Stimulated activated CD8-positive, alpha-beta memory T cell treated with anti-CD3 and anti-CD28 coated beads, Interleukin-4, amount 100 ng/mL, for 1 hour (primary cell): Measurements from ENCODE around the gene BNIP5.

Source experiments
- DNase-seq, 2 donors: peaks; one replicate each; pipeline ENCODE4 v3.0.0-alpha.2; 2020; ENCODE audit warnings: low read depth in 2 of 2, low spot score in 1 of 2

The BNIP5 gene

DNA sequence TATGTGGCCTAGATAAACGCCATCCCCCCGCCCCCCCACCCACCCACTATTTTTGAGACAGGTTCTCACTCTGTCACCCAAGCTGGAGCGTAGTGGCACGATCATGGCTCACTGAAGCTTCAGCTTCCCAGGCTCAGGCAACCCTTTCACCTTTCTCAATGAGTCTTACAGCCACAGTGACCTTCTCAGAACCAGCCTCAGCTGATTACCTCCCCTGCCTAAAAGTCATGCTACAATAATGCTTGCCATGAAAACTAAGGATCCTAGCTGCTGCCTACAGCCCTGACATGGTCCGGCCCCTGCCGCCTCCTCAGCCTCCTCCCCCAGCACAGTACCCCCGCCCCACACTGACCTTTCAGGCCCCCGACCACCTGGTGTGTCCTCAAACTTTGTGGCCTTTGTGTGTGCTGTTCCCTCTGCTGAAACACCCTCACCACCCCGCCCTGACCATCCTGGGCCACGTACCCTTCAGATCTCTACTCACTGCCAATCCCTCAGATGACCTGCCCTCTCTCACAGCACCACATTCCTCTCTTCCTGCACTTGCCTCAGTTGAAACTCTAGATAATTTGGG is 35.5 kb downstream of the BNIP5 start:
- no peak for DNase-seq

DNA sequence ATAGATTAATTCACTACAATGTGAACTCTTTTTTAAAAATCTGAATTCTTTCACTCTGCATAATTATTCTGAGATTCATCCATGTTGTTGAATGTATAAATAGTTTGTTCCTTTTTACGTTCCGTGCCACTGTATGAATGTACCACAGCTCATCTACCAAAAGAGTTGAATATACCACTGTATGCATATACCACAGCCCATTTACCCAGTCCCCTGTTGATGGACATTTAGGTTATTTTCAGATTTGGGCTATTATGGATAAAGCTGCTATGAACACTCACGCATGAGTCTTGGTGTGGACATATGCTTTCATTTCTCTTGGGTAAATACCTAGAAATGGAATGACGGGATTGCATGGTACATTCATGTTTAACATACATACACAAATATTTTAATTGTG is 38.7 kb downstream of the BNIP5 start:
- no peak for DNase-seq

DNA sequence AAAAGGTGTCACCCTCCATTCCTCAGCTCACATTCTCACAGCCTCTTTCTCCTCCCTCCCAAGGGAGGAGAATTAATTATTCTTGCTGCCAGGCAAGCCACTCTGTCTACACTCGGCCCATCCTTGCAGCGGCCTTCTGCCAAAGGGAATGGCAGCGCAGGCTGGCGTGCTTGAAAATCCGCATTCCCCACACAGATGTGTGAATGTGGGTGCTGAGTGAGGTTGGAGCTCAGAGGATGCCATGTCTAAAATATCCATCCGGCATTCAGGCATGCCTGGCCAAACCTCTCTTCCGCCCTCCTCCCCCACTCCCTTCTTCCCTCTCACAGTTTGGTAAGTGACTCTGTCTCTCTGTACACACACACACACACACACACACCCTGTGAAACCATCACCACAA is 39.2 kb downstream of the BNIP5 start:
- no peak for DNase-seq

DNA sequence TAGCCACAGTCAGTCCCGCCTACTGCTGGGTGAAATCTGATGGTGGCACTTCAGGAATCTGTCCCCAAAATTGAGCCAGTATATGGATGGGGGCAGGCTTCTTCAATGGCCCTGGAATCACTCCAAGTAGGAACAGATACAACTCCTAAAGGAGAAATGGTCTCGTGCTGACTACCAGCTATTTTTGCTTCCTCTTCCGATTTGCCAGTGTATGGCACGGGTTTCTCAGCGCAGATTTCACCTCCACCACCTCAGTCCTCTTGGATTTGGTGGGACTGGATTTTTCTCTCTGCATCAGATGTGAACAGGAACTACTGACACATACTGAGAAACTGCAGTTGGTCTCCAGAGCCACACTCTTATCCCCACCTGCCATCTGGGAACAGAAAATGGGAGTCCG is 39.6 kb downstream of the BNIP5 start:
- DNase-seq, result no peak

DNA sequence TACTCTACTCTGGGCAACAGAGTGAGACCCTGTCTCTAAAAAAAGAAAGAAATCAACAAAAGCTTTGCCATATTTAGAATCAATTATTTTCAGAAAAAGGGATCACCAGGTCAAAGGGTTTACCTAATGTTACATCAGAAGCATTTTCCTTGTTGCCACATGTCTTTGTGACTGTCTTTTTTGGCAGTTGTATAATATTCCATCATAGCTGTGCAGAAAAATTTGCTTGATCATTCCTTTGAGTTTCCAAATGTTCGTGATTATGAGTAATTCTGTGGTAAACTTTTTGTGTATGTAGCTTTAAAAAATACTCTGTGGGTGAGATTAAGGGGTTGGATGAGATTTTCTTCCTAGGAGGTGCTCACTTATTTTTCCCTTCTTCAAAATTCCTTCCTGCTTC is 40.4 kb downstream of the BNIP5 start:
- DNase-seq, result no peak

DNA sequence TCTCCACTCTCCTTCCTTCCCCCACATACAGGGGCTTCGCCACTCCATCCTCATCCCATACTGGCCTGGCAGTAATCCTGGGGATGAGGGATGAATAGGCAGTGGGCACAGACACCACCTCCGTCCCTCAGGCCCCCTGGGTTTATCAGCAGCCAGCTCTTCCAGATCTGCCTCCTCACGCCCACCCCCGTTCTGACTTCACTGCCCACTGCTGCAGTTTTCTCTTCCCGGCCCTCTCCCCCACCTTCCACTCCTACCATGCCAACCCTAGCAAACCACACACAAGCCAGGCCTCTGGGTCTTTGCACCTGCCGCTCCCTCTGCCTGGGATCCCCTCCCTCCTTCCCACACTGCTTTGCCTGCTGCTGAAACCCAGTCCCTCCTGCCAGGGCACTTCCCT is 44.5 kb downstream of the BNIP5 start:
- no peak for DNase-seq

DNA sequence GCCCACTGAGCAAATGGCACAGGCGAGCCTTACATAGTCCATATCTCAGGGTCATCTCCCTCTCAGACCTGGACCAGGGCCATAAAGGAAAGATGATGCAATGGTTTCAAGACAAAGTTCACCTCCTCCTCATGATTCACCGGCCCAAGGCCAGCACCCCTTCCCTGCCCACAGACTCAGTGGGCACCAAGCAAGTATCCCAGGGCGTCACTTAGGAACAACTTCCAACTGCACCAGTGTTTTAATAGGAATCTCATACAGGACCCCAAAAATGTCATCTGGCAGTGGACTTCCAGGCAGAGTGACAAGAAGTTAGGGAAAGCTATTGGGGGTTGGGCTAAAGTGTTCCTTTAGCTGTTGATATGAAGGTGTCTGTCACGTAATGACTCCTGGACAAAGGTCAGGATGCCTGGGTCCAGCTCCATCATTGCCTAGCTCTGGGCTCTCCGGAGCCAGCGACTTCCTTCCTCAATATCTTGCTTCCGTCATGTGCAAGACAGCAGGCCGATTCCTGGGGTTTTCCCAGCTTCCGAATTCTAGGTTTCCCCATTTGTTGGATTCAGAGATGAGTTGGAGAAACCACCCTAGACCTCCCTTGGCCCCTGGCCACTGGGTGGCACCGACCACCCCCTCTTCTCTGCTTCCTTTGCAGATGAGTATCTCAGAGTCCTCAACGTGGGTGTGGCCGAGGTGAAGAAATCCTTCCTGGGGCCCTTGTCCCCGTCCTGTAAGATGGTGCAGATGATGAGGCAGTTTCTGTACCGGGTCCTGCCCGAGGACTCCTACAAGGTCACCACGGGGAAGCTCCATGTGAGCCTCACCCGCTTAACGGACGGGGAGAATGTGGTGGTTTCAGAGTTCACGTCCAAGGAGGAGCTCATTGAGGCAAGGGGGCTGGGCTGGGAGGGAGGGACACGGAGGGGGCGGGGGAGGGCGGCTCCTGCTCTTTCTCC is 45.7 kb downstream of the BNIP5 start:
- DNase-seq, result no peak

DNA sequence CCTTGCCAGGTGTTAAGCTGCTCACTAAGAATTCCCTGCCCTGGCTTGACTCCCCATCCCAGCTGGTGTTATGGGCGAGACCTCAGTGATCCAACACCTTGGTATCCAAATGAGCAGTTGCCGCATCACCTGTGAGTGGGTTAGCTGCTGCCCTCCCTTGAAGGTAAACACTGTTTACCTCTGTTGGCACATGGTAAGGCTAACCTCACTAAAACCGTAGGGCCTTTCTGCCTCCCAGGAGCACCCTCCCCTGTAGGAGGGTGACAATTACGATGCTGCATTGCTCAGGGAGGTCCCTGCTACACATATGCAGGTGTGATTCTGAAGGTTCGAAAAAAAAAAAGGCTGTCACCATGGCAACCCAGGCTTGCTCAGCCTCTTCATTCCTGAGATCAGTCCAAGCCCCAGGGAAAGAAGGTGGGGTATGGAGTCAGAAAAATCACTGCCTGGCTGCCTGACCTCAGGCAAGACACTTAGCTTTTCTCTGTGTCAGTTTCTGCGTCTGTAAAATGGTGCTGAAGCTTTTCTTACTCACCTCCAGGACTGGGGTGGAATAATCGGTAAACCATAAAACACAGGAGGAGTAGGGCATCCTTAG is 47.3 kb downstream of the BNIP5 start:
- no peak for DNase-seq

DNA sequence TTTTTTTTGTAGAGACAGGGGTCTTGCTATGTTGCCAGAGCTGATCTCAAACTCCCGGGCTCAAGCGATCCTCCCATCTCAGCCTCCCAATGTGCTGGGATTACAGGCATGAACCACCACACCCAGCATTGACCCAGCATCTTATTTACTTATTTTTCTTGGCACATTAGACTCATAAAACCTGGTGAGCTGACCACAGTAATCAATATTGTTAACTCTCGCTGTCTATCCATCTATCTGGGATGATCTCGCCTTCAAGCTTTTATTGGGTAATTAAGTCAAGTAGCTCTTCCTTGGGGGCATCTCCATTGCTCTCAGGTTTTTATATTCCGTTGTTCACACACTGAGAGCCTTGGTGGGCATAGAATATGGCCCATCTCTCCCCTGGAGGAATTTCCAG is 49.8 kb downstream of the BNIP5 start:
- DNase-seq, result no peak

DNA sequence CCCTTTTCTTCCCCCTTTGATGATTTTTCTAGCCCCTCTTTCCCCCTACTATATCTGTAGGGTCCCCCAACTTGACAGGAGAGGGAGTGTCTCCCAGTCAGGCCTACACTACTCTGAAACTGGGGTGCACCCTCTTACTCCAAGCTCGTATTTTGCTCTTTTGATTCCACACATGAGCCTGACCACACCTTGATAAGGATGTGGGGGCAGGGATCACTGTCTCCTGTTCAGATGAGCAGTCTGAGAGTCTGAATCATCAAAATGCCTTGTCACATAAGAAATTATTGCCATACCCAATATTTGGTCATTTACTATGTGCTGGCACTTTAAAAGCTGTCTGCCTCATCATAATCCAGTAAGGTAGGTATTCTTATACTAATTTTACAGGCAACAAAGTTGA is 50.9 kb downstream of the BNIP5 start:
- DNase-seq, result no peak

DNA sequence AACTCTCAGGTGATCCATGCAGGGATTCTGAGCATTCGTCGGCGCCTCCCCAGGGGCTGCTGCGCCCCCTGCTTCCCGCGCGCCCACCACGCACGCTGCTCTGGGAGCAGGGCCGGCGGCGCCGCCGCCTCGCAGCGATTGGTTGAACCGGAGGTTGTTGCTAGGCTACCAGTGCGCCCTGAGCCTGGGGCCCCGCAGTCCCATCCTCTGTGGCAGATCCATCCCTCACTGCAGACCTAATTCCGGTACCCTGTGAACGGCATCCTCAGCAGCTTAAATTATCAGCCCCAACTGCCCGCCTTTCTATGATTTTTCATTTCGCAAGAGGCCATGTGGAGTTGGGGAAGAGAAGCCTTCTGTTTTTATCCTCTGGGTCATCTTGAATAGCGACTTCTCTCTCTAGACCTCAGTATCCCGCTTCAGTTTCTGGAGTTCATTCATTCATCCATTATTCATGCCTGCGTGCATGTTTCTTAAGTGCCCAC is 51.5 kb downstream of the BNIP5 start:
- DNase-seq, result no peak

DNA sequence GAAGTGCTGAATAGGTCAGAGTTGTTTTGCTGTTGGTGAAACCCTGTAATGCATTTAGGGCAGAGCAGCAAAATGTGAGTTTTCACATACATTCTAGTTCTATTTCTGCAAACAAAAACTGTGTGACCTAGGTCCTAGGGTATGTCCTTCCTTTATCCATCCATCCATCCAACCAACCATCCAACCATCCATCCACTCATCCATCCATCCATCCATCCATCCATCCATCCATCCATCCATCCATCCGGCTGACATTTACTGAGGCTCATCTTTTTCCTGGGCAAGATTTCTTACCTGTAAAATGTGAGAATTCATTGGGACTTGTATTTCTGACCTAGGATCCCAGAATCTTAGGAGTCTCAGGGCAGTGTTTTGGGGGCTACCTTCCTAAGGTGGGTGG is 52.3 kb downstream of the BNIP5 start:
- no peak for DNase-seq

DNA sequence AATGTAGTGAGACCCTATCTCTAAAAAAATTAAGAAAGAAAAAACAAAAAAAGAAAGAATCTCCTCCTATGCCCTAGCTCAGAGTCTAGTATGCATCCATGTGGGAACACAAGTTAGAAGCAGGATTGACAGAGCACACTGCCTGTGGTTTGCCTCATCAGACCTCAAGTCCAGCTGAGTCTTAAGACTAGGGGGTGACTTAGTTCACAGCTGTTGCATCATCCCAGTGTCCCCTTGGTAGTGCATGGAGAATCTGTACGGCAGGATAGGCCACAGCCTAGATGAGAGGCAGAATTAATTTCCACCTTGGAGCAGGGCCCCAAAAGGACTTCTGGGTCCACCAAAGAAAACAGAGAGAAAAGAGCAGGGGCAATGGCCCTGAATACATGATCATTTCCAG is 53.1 kb downstream of the BNIP5 start:
- DNase-seq, result no peak

DNA sequence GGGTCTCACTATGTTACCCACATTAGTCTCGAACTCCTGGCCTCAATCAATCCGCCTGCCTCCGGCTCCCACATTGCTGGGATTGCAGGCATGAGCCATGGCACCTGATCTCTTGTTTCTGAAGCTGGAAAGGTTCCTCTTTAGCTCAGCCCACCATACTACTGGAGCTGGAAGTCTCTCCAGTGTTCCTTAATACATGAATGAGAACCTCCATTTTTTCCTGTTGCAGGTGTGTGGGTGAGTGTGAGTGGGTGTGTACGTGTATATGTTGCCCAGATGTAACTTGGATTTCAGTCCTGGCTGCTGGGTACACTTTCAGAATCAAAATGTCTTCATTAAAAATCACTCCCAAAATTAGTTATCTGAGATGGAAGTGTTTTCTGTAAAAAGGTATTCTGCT is 55.7 kb downstream of the BNIP5 start:
- no peak for DNase-seq

DNA sequence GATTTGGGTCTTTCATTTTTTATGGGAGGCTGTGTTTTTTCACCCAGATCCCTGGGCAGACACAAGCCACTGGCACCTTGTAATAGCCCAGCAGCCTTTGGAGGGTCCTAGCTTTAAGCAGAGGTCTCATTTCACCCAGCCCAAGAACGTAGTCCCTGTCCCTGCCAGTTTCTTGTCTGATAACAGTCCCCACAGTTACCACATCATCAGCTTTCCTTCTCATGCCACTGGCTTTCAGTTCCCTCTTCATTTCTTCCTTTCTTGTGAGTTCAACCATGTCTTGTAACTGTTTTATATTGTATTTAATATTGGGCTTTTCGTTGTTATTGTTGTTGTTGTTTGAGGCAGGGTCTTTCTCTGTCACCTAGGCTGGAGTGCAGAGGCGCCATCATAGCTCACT is 56.2 kb downstream of the BNIP5 start:
- DNase-seq, result no peak

DNA sequence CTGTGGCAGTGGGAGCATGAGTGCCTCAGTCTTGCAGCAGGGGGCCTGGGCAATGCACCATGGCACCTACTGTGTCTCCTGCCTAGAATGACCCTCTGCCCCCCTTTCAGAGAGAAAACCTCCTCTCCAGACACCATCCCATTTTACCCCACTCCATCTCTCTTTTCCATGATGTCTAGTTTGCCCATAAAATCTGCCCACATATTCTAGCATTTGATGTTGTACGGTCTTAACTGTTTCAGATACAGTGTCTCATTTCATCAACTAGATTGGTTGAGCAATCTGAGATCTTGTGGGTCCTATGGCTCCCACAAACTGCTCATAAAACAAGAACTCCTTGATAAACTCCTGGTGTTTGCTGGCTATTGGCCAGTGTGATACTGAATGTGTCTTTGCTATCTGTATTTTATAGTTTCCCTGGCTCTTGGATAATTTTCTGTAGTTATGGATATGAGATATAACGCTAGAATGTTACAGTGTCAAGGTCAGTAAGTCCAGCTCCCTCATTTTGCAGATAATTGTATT is 58.7 kb downstream of the BNIP5 start:
- no peak for DNase-seq

DNA sequence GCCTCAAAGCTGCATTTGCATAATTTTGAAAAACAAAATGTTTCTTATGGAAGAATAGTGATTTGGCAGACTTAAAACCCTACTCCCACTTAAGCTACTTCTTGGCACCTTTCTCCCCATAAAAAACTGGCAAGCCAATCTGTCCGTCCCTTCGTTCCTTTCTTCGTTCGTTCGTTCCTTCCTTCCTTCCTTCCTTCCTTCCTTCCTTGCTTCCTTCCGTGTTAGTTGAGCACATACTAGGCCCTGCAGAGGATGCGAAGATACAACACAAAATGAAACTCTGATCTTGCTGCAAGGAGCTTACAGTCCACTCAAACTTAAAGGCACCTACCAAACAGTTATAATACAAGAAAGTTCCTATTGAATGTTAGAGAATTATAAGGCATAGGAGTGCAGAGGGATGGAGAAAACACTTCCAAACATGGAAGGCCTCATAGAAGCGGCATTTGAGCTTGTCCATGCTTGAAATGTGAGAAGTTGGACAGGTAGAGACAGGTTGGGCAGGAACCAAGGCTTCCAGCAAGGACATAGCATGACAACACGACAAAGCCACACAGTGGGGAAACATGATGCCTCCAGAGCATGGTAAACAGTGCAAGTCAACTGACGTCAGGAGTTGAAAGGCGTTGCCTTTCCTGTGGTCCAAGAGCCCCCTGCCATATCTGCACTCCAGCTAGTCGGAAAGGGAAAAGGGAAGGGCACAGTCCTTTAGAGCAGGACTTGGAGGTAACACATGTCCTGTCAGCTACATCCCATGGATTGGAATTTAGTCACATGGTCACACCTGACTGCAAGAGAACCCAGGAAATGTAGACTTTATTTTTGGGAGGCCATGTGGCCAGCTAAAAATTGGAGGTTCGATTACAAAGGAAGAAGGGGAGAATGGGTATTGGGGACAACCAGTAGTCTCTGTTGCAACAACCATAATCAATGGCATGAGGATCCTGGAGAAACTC is 59.8 kb downstream of the BNIP5 start:
- no peak for DNase-seq

DNA sequence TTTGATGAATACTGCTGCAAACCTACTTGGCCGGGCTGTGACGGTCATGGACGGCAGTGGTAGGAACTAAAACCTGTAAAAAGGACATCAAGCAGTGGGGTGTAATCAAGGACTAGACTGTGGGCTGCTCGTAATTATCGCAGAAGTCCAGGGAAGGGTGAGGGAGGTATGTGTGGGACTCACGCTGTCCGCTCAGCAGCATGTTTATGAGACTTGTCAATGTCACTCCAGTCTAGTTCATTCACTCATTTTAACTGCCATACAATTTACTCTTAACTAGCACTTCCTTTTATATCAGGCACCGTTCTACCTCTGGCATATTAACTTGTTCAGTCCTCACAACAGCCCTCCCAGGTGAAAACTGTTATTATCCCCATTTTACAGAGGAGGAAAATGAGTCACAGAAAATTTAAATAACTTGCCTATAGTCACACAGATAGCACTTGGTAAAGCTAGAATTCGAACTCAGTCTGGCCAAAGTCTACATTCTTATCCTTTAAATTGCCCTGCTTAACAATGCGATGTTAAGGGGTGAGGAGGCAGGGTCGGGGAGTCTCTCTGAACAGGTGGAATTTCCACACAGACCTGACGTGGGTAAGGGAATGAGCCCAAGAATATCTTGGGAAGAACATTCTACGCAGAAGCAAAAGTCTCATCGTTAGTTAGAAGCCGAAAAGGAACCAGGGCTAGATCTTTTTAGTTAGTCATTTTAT is 62.7 kb downstream of the BNIP5 start:
- DNase-seq, result no peak

DNA sequence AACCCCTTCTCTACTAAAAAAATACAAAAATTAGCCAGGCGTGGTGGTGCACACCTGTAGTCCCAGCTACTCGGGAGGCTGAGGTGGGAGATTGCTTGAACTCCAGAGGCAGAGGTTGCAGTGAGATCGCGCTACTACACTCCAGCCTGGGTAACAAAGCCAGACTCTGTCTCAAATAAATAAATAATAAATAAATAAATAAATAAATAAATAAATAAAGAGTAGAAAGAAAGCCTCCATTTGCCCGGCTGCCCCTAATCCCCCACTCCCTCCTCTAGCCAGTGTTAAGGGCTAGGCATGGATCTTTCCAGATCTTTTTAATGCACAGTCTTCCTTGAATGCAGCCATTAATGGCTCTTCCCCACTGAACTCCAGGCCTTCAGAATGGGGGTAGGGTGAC is 63.6 kb downstream of the BNIP5 start:
- DNase-seq, result no peak

DNA sequence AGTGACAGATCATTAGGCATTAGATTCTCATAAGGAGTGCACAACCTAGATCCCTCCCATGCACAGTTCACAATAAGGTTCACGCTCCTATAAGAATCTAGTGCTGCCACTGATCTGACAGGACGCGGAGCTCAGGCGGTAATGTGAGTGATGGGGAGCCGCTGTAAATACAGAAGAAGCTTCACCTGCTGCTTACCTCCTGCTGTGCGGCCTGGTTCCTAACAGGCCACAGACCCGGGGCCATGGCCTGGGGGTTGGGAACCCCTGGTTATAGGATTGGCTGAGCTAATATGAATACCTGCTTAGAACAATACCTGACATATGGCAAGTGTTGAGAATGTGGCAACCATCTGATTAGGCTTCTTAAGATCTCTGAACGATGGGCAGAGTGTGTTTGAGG is 64.5 kb downstream of the BNIP5 start:
- DNase-seq, result no peak
